Transverse colon (tissue), 4 donors: ENCODE measurements around the gene GOLT1B. TPM values are rescaled to one million over a fixed set of nuclear protein-coding genes. Genes with fewer than 3 reads are reported as not detected.

ENCODE experiments used
- DNase-seq: peaks from one replicate; pipeline ENCODE4 v3.0.0-alpha.2; 2019
- H3K27ac ChIP-seq, 4 donors: fragments of 200-600 bp; sonication (generic); 2 replicates each; pipeline ENCODE4 v1.5.1; 2016 to 2018; ENCODE audit warnings: inconsistent platforms in 4 of 4
- H3K27me3 ChIP-seq: fragments of 200-600 bp; sonication (generic); 2 replicates; pipeline ENCODE4 v1.5.1; 2017; ENCODE audit warnings: inconsistent platforms
- H3K36me3 ChIP-seq, 4 donors: fragments of 200-600 bp; sonication (generic); 2 replicates each; pipeline ENCODE4 v1.5.1; 2017 to 2019; ENCODE audit warnings: inconsistent platforms in 4 of 4
- H3K4me1 ChIP-seq, 4 donors: fragments of 200-600 bp; sonication (generic); 2 replicates each; pipeline ENCODE4 v1.5.1; 2017 to 2020; ENCODE audit warnings: inconsistent platforms in 4 of 4
- H3K4me3 ChIP-seq, 4 donors: fragments of 200-600 bp; sonication (generic); 1 replicate in 1 of 4; 2 replicates in 3 of 4; pipeline versions ENCODE4 v1.5.1 to v1.6.1; 2017 to 2019; ENCODE audit warnings: inconsistent platforms in 4 of 4
- H3K9me3 ChIP-seq, 2 donors: fragments of 200-600 bp; sonication (generic); 2 replicates each; pipeline ENCODE4 v1.5.1; 2017 to 2019; ENCODE audit warnings: inconsistent platforms in 2 of 2
- EP300 ChIP-seq: sonication (generic); formaldehyde crosslinking; IDR thresholded peaks from one replicate; pipeline ENCODE4 v1.6.1; 2017; ENCODE audit warnings: antibody characterized with exemption, low read depth
- POLR2A ChIP-seq: fragments of 450-650 bp; IDR thresholded peaks from one replicate; pipeline ENCODE4 v1.6.1; 2016; ENCODE audit warnings: antibody characterized with exemption, mild to moderate bottlenecking, moderate library complexity
- POLR2AphosphoS5 ChIP-seq, 3 donors: sonication (generic); formaldehyde crosslinking; IDR thresholded peaks; one replicate each; pipeline ENCODE4 v1.6.1; 2016; ENCODE audit warnings: antibody characterized with exemption in 3 of 3
- WGBS, 2 donors: methylation state at CpG; one replicate each; pipeline ENCODE4 v1.1.5; 2018; ENCODE audit warnings: low coverage in 1 of 2; 5-methylcytosine and 5-hydroxymethylcytosine counted together
- in situ Hi-C, 4 donors: fragments of 200-750 bp; cut with MboI; loops; one replicate each; pipeline versions ENCODE4 v1.15.0 to v1.15.1; 2017; ENCODE audit warnings: low sequenced_read_pairs in 3 of 4, low pct_ligation_motif_present in 1 of 4, low pct_unique_long_range_greater_than_20kb in 1 of 4
- intact Hi-C: fragments of 100-400 bp; cut with DNase I; formaldehyde crosslinking; loops from one replicate; pipeline ENCODE4 v1.15.1; 2023; ENCODE audit warnings: low total_unique reads
- total RNA-seq, 4 donors: library from RNA; depleted of rRNA; stranded (reverse); fragments of >200 nt; gene quantifications; one replicate each; pipeline ENCODE4 v1.1.0, GENCODE V29; 2016
- TF ChIP-seq, protein P1 (sequence below), 5 experiments: fragments of 200-600 bp in 3 of 5; fragments of 450-650 bp in 2 of 5; sonication (generic) in 3 of 5; IDR thresholded peaks; 1 replicate in 2 of 5; 2 replicates in 3 of 5; pipeline ENCODE4 v1.5.1; 2016 to 2017; ENCODE audit warnings: antibody characterized with exemption in 5 of 5, inconsistent platforms in 3 of 5, mild to moderate bottlenecking in 2 of 5, moderate library complexity in 1 of 5

Gene GOLT1B
- total RNA-seq, 4 donors from 2014 or later, result 8.6 to 14.6 (median 13.1) TPM

DNA sequence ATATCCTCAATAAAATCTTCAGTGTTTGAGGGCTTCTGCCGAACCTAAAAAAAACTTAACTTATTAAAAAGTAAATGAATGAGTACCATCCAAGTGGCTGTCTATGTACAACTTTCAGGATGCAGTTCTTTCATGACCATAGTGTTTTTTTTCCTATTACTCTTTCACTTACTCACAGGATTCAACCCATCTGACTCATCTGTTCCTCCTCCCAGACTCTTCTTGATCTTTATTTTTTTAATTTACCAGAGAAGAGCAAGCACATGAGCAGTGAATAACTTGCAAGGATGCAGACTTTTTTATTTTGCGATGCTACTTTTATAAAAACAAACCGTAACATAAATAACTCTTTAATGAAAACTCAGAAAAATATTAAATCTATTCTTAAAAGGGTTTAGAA lies 24.6 kb upstream of the GOLT1B start:
- H3K36me3 ChIP-seq, result peaks cover 0 to 31% (median 13%) of the 10 kb centered on the region in 4 donors
- H3K9me3 ChIP-seq, result no peaks in the 10 kb centered on the region
- no peaks in the 10 kb centered on the region for H3K4me1 ChIP-seq
- intact Hi-C loops (no loop called here), in situ Hi-C loops (no loop called here)
- no peak overlapping the region for H3K4me3 ChIP-seq
- TF ChIP-seq POLR2AphosphoS5 (IDR thresholded peaks at IDR 0.05), result no peak
- H3K27ac ChIP-seq, result no peak overlapping the region
- no peaks in the 10 kb centered on the region for H3K27me3 ChIP-seq
- WGBS, 2 donors, result 83 to 92% methylated on average over 3 of the region's 3 CpGs
- DNase-seq, result no peak

- H3K27me3 ChIP-seq, result no peaks in the 10 kb centered on the region
- no peaks in the 10 kb centered on the region for H3K4me1 ChIP-seq
- no peak overlapping the region for H3K4me3 ChIP-seq
- in situ Hi-C loops (no loop called here), intact Hi-C loops (no loop called here)
- no peak overlapping the region for H3K27ac ChIP-seq
- DNase-seq, result no peak
- H3K36me3 ChIP-seq, result peaks cover 0 to 37% (median 9%) of the 10 kb centered on the region in 4 donors
- H3K9me3 ChIP-seq, result no peaks in the 10 kb centered on the region
- 88 to 97% methylated on average over 7 to 10 of the region's 10 CpGs for WGBS, 2 donors
- TF ChIP-seq, protein P1, sequence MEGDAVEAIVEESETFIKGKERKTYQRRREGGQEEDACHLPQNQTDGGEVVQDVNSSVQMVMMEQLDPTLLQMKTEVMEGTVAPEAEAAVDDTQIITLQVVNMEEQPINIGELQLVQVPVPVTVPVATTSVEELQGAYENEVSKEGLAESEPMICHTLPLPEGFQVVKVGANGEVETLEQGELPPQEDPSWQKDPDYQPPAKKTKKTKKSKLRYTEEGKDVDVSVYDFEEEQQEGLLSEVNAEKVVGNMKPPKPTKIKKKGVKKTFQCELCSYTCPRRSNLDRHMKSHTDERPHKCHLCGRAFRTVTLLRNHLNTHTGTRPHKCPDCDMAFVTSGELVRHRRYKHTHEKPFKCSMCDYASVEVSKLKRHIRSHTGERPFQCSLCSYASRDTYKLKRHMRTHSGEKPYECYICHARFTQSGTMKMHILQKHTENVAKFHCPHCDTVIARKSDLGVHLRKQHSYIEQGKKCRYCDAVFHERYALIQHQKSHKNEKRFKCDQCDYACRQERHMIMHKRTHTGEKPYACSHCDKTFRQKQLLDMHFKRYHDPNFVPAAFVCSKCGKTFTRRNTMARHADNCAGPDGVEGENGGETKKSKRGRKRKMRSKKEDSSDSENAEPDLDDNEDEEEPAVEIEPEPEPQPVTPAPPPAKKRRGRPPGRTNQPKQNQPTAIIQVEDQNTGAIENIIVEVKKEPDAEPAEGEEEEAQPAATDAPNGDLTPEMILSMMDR (IDR thresholded peaks at IDR 0.05), result no peak
- TF ChIP-seq POLR2A, result no peak
- TF ChIP-seq POLR2AphosphoS5 (IDR thresholded peaks at IDR 0.05), result no peak
- no peak for TF ChIP-seq EP300
Measured at GRCh38 chr12:21478756-21479455, 22.7 kb upstream of the GOLT1B start.

DNA sequence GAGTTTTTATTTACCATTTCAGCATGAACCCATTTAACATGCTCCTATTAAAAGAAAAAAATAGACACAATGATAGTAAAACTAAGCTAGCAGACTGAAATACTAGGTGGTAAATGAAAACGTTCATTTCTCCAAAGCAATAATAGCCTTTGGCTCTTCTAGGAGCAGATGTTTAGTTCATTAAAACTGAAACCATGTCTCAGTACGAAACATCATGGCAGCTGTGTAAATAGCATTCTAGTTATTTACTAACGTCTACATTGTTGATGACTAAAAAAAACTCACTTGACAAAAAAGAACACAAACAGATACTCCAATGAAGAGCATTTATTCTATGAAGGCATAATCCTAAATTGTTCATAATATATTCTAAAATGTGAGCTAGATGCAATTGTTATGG lies 18.1 kb upstream of the GOLT1B start:
- peaks cover 0 to 25% (median 3%) of the 10 kb centered on the region in 4 donors for H3K36me3 ChIP-seq
- intact Hi-C loops, result no loop called here

GRCh38 chr12:21485998-21486397 lies 15.6 kb upstream of the GOLT1B start:
- H3K36me3 ChIP-seq, result peaks cover 0 to 25% (median 8%) of the 10 kb centered on the region in 4 donors

More for the DNA sequence above, 18.1 kb upstream of the GOLT1B start:
- no peaks in the 10 kb centered on the region for H3K9me3 ChIP-seq
- no peak overlapping the region for H3K4me3 ChIP-seq
- no peaks in the 10 kb centered on the region for H3K4me1 ChIP-seq
- 50 to 58% methylated on average over 3 of the region's 3 CpGs for WGBS, 2 donors
- no peak overlapping the region for H3K27ac ChIP-seq
- DNase-seq, result no peak
- in situ Hi-C loops, result no loop called here
- TF ChIP-seq POLR2A (no peak), EP300 (no peak), POLR2AphosphoS5 (IDR thresholded peaks at IDR 0.05) (no peak)
- TF ChIP-seq, protein P1 (IDR thresholded peaks at IDR 0.05), result no peak
- no peaks in the 10 kb centered on the region for H3K27me3 ChIP-seq

More at GRCh38 chr12:21485998-21486397, 15.6 kb upstream of the GOLT1B start:
- Histone ChIP-seq H3K27me3 (no peaks in the 10 kb centered on the region), H3K4me1 (no peaks in the 10 kb centered on the region), H3K27ac (no peak overlapping the region), H3K4me3 (no peak overlapping the region), H3K9me3 (no peaks in the 10 kb centered on the region)
- TF ChIP-seq POLR2A, result no peak
- no peak for TF ChIP-seq POLR2AphosphoS5 (IDR thresholded peaks at IDR 0.05)
- TF ChIP-seq, protein P1 (IDR thresholded peaks at IDR 0.05), result no peak
- TF ChIP-seq EP300, result no peak
- in situ Hi-C loops (no loop called here), intact Hi-C loops (no loop called here)
- DNase-seq, result no peak
